HT1080 (cell line): Measurements from ENCODE around the gene DCHS1. TPM values are rescaled to one million over a fixed set of nuclear protein-coding genes. Genes with fewer than 3 reads are reported as not detected.

Experiments
- DNase-seq: peaks from one replicate; pipeline ENCODE4 v3.0.0-alpha.2; 2015; ENCODE audit warnings: low read depth
- total RNA-seq: library from RNA; depleted of rRNA; stranded (reverse); fragments of >200 nt; shearing (Covaris generic); gene quantifications from 2 replicates; pipeline ENCODE4 v1.2.3, GENCODE V29; 2014

Gene DCHS1
- total RNA-seq, 1 experiment from 2014 or later = 0.66 TPM

GRCh38 chr11:6612213-6613041 is 43.2 kb downstream of the DCHS1 start, which contains the start of gene TAF10:
TAF10 (minus strand) TSS chr11:6612216; CDS start chr11:6612189, 27 bp downstream.
- DNase-seq = peak; percentile 95

GRCh38 chr11:6611963-6612212 is 43.7 kb downstream of the DCHS1 start:
- DNase-seq = no peak

- DNase-seq = no peak
Measured at GRCh38 chr11:6611092-6611962, 44.3 kb downstream of the DCHS1 start.

DNA sequence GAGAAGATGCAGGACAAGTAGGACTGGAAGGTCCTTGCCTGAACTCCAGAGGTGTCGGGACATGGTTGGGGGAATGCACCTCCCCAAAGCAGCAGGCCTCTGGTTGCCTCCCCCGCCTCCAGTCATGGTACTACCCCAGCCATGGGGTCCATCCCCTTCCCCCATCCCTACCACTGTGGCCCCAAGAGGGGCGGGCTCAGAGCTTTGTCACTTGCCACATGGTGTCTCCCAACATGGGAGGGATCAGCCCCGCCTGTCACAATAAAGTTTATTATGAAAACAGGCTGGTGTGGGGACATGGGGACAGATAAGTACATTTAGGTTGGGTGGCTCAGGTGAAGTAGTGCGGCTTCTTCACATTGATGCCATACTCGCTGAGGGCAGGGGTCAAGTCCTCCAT is 45.0 kb downstream of the DCHS1 start:
- no peak for DNase-seq

GRCh38 chr11:6609502-6610015 is 46.0 kb downstream of the DCHS1 start:
- DNase-seq = no peak

- no peak for DNase-seq
Measured at GRCh38 chr11:6608726-6609501, 46.7 kb downstream of the DCHS1 start.

GRCh38 chr11:6608011-6608410 is 47.6 kb downstream of the DCHS1 start:
- DNase-seq = no peak

DNA sequence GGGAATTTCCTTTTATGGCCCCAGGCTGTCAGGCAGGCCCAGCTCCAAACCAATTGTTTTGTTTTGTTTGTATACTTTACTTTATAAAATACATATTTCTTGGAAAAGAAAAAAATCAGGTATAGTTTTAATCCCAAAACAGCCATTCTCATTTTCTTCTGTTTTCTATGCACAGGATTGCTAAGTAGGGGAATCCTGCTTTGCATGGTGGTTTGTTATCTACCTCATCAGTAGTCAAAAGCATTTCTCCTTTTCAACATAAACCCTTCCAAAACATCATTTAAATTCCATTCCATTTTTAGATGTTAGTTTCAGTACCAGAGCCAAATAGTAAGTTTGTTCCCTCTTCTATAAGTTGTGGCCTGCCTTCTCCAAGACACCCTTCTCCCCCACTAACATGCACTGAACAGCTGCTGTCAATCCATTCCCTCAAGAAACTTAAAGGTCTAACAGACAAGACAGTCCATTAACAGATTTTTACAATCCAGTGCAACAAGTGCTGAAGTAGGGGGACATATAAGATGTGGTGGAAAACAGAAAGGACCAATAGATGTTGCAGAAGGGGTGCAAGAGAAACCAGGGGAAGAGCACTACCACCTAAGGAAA is 48.3 kb downstream of the DCHS1 start:
- no peak for DNase-seq

GRCh38 chr11:6606471-6607189 is 49.0 kb downstream of the DCHS1 start:
- peak; percentile 95 for DNase-seq

DNA sequence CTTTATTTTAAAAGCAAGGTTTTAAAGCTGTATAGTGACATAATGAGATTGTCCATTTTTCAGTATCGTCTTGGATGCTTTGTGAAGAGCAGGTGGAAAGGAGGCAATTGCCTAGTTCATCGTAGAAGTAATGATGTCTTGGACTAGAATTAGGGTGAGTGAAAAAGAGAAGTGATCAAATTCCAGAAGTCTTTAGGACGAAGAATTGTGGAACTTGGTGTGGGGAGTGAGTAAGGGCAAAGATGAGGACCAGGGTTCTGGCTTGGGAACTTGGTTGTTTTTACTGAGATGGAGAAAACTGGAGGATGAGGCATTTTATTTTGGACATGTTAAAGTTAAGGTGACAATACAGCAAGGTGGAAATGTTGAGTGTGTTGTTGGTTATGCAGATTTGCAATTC is 50.8 kb downstream of the DCHS1 start:
- DNase-seq = no peak

GRCh38 chr11:6604081-6604626 is 51.5 kb downstream of the DCHS1 start:
- peak; percentile 61 for DNase-seq

DNA sequence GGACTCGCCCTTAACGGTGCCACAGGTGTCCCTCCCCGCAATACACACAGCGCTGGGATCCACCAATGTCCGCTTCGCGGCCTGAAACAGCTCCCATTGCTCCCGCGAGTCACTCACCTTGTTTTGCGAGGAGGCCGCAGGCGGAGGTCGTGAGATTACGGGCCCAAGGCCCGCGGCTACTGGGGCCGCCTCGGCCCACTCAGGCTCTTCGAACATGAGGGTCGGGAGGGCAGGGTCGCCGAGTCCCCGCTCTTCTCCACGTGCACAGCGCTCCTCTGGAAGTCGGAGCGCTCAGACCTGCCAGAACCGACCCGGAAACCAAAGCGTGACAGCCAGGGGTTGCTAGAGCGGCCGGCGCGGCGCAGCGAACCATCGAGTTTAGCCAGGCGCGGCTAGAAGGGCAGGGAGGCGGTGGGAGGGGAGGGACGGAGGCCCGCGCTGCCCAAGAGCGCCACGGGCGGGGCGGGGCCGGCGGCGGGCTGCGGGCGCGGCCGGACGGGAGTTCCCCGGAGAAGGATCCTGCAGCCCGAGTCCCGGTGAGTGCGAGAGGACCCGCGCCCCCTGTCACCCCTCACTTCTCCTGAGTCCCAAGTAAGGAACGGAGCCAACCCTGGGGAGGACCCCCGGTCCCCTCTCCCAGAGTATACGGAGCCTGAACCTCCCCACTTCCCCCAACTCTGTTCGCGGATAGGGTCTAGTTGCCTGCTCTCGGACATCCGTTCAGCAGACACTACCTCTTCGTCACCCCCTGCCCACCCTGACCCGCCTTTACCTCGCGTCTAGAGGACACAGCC is 52.1 kb downstream of the DCHS1 start, which contains the start of the genes ILK and RRP8:
TSS of gene ILK (plus strand) at position 488 of the 794 bp plus-strand sequence. CDS start 498 bp downstream, outside the sequence.
TSS of gene RRP8 (minus strand) at position 330 of the 794 bp plus-strand sequence. CDS start at position 216, 114 bp downstream.
- DNase-seq = peak; percentile 86

DNA sequence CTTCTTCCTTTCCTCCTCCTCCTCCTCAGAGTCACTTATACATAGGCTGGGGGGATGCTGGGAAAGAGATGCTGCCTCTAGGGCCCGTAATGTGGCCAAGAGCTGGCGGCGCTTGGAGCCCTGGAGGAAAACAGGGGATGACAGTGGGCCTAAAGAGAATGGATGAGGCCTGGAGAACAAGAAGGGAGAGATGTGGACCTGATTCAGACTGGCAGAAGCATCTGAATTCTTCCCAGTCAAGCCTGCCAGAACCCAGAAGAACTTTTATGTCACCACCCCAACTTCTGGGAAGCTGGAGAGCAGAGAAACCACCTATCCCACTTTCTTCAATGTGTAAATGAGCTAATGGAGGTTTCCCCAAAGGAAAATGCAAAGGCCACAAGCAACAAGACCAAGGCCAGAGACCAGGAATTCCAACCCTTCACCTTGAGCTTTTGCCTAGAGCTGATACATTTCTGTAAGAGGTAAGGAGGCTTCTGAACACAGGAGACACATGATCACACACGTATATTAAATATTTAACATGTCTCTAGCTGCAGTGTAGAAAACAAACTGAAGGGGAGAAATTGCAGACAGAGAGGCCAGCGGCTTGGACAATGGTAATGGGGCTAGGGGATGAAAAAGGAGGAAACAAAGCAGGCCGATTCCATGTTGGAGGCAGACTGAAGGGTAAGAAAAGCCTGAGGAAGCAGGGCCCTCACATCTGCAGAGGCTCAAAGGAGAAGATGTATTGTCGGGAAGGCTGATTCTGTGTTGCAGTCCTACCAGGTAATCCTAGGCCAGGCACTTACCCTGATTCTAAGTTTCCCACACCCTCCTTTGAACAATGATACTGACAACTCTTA is 53.3 kb downstream of the DCHS1 start:
- DNase-seq = no peak

GRCh38 chr11:6601041-6601461 is 54.6 kb downstream of the DCHS1 start:
- no peak for DNase-seq

DNA sequence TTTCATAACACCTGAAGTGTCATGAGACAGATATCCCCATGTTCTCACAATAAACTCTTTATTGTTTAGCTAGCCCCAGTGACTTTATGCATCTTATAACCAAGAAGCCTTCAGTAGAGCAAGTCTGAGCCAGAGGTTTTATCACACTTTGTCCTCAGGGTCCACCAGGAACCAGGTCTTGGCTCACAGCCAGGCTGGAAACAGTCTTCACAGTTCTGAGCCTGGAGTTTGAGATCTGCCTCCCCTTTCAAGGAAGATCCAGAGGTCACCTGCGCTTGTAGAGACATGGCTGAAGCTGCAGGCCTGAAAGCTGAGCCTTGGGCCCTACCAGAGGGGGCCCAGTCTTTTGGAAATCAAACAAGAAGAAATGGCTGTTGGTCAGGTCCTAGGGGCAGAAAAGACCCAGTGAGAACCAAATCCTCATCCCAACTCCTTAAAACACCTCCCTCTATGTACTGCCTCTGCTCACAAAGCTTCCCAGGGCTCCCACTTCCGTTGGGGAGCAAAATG is 55.7 kb downstream of the DCHS1 start:
- no peak for DNase-seq

GRCh38 chr11:6599449-6599848 is 56.2 kb downstream of the DCHS1 start:
- no peak for DNase-seq

- no peak for DNase-seq
Measured at GRCh38 chr11:6598555-6598954, 57.1 kb downstream of the DCHS1 start.
